CD8-positive, alpha-beta memory T cell (primary cell): Measurements from ENCODE around the gene PIK3C3. TPM values are rescaled to one million over a fixed set of nuclear protein-coding genes. Genes with fewer than 3 reads are reported as not detected.
"Not testable (repeated sequence)": the region's sequence is repeated elsewhere in the genome, so short reads cannot be mapped to it uniquely, and the experiment has no call there.

Experiments
- CTCF ChIA-PET: fragments of 350-600 bp; sonication (Branson Sonifier 250); formaldehyde crosslinking; loops from one replicate; lab custom pipeline; 2021; ENCODE audit warnings: antibody characterized with exemption; lab: Charles Lee
- POLR2A ChIA-PET: fragments of 350-600 bp; sonication (Branson Sonifier 250); formaldehyde crosslinking; loops from one replicate; lab custom pipeline; 2021; ENCODE audit warnings: antibody characterized with exemption; lab: Charles Lee
- DNase-seq, 5 donors: peaks; one replicate each; pipeline versions ENCODE4 v3.0.0 to v3.0.0-alpha.2; 2020 to 2022; ENCODE audit warnings: mixed read lengths in 1 of 5
- H3K27ac ChIP-seq: one replicate; pipeline ENCODE4 v1.7.0; 2013; ENCODE audit warnings: low read depth, mild to moderate bottlenecking, low read length, moderate library complexity
- H3K27me3 ChIP-seq: 2 replicates; pipeline ENCODE4 v1.7.0; 2013; ENCODE audit warnings: low read length, mild to moderate bottlenecking; ENCODE audit not compliant: insufficient read depth, poor library complexity, severe bottlenecking
- H3K36me3 ChIP-seq: 2 replicates; pipeline ENCODE4 v1.7.0; 2013; ENCODE audit warnings: mild to moderate bottlenecking, low read length, moderate library complexity; ENCODE audit not compliant: insufficient read depth
- H3K4me1 ChIP-seq: 2 replicates; pipeline ENCODE4 v1.7.0; 2013; ENCODE audit warnings: mild to moderate bottlenecking, low read length, moderate library complexity; ENCODE audit not compliant: insufficient read depth
- H3K4me3 ChIP-seq: 2 replicates; pipeline ENCODE4 v1.7.0; 2013; ENCODE audit warnings: mild to moderate bottlenecking, low read length
- H3K9me3 ChIP-seq: 2 replicates; pipeline ENCODE4 v1.7.0; 2013; ENCODE audit warnings: mild to moderate bottlenecking, low read length
- H3K27ac Mint-ChIP-seq, 8 donors: one replicate each; pipeline ENCODE4 v1.8.0; 2020 to 2021; ENCODE audit warnings: mixed read lengths in 8 of 8, mild to moderate bottlenecking in 6 of 8, inconsistent platforms in 3 of 8, moderate library complexity in 3 of 8
- H3K27me3 Mint-ChIP-seq, 2 donors: one replicate each; pipeline ENCODE4 v1.8.0; 2020 to 2021; ENCODE audit warnings: mixed read lengths in 2 of 2, mild to moderate bottlenecking in 1 of 2, moderate library complexity in 1 of 2
- H3K36me3 Mint-ChIP-seq, 3 donors: one replicate each; pipeline ENCODE4 v1.8.0; 2020 to 2021; ENCODE audit warnings: mixed read lengths in 3 of 3, inconsistent platforms in 1 of 3, mild to moderate bottlenecking in 1 of 3
- H3K4me1 Mint-ChIP-seq, 3 donors: one replicate each; pipeline ENCODE4 v1.8.0; 2020 to 2021; ENCODE audit warnings: mixed read lengths in 3 of 3, inconsistent platforms in 1 of 3, mild to moderate bottlenecking in 1 of 3
- H3K4me3 Mint-ChIP-seq, 7 donors: one replicate each; pipeline ENCODE4 v1.8.0; 2020 to 2021; ENCODE audit warnings: mixed read lengths in 7 of 7, mild to moderate bottlenecking in 6 of 7, moderate library complexity in 4 of 7, inconsistent platforms in 2 of 7
- H3K9me3 Mint-ChIP-seq, 5 donors: one replicate each; pipeline ENCODE4 v1.8.0; 2020 to 2022; ENCODE audit warnings: mixed read lengths in 5 of 5, mild to moderate bottlenecking in 3 of 5, moderate library complexity in 2 of 5, inconsistent platforms in 1 of 5
- polyA plus RNA-seq: library from polyadenylated mRNA; unstranded; fragments of 300-500 nt; fragmentation: Illumina TruSeq; gene quantifications from one replicate; pipeline ENCODE4 v1.2.3, GENCODE V29; 2021
- total RNA-seq, 2 experiments: library from RNA; stranded (reverse); gene quantifications; one replicate each; pipeline ENCODE4 v1.2.3, GENCODE V29; 2021

PIK3C3 gene
- total and polyA plus RNA-seq, 3 experiments from 2014 or later: 39.8 to 50.7 (median 43.6) TPM

DNA sequence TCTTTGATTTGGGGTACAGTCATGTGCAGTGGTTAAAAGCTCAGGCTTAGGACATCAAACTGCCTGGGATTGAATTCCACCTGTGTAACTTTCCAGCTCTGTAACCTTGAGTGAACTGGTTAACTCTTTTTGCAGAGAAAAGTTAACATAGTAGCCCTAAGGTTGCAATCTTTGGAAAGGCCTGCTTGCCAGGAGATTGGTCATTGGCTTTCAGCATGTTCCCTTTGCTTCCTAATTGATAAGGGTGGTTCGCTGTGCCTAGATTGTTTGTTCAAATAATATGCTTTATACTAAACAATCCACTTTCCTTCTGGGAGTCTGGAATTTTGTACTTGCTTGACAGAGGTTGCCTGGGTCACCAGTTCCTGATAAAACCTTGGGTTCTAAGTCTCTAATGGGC, 86.8 kb downstream of the PIK3C3 start:
- no peaks in the 10 kb centered on the region for H3K4me1 ChIP-seq
- Mint-ChIP-seq H3K4me1 (peaks cover 3 to 10% (median 8%) of the 10 kb centered on the region in 3 donors), H3K27me3 (peaks cover 0 to 2% of the 10 kb centered on the region in 2 donors), H3K27ac (peak overlapping the region in 4 of 8 donors; percentile 4 to 46 (median 20)), H3K4me3 (no peak overlapping the region), H3K36me3 (peaks cover 8 to 82% (median 35%) of the 10 kb centered on the region in 3 donors), H3K9me3 (no peaks in the 10 kb centered on the region)
- H3K27me3 ChIP-seq: no peaks in the 10 kb centered on the region
- H3K9me3 ChIP-seq: no peaks in the 10 kb centered on the region
- DNase-seq: no peak
- H3K4me3 ChIP-seq: no peak overlapping the region
- H3K36me3 ChIP-seq: peaks cover 22% of the 10 kb centered on the region
- no peak overlapping the region for H3K27ac ChIP-seq
- ChIA-PET CTCF (no interaction called here), POLR2A (no interaction called here)

DNA sequence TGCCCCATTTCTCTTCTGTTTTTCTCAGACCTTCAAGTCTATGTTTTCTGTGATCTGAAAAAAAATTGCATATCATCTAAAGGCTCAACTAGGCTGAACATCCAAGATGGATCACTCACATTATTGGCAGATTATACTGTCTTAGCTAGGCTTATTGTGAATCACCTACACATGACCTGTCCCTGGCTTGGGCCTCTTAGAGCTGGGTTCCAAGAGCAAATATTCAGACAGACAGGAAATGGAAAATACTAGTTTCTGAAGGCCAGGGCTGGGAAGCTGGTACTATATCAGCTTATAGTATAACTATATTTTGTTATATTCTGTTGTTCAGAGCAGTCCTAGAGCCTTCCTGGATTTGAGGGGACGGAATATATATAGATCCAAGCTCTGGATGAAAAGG, 90.3 kb downstream of the PIK3C3 start:
- DNase-seq: no peak
- ChIA-PET POLR2A (no interaction called here), CTCF (interaction anchor here (2.2 kb wide), 1 partner anchor 8 kb away, joined by 8 read pairs; no protein-coding TSS in a partner anchor)
- peaks cover 8 to 80% (median 29%) of the 10 kb centered on the region in 3 donors for H3K36me3 Mint-ChIP-seq
- H3K27me3 ChIP-seq: no peaks in the 10 kb centered on the region
- H3K27me3 Mint-ChIP-seq: no peaks in the 10 kb centered on the region
- no peak overlapping the region for H3K4me3 ChIP-seq
- no peaks in the 10 kb centered on the region for H3K9me3 Mint-ChIP-seq
- H3K4me3 Mint-ChIP-seq: no peak overlapping the region
- H3K27ac ChIP-seq: no peak overlapping the region
- H3K9me3 ChIP-seq: no peaks in the 10 kb centered on the region
- no peaks in the 10 kb centered on the region for H3K4me1 ChIP-seq
- H3K4me1 Mint-ChIP-seq: peaks cover 0 to 6% (median 0%) of the 10 kb centered on the region in 3 donors
- H3K36me3 ChIP-seq: peaks cover 13% of the 10 kb centered on the region
- peak overlapping the region in 2 of 8 donors; percentile 4 to 16 for H3K27ac Mint-ChIP-seq

DNA sequence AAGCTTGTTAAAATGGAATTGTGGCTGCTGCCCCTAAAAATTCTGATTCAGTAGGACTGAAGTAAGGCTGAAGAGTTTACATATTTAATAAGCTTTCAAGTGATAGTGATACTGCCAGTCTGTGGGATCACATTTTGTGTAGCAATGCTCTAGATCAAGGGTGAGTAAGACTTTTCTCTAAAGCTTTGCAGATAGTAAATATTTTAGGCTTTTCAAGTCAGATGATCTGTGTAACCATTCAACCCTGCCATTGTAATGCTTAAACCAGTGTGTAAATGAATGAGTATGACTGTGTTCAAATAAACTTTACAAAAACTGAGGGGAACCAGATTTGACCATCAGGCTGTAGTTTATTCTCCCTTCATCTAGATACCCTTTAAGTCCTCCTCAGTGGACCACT, 92.7 kb downstream of the PIK3C3 start:
- H3K9me3 ChIP-seq: no peaks in the 10 kb centered on the region
- DNase-seq: no peak
- no peaks in the 10 kb centered on the region for H3K27me3 Mint-ChIP-seq
- H3K9me3 Mint-ChIP-seq: no peaks in the 10 kb centered on the region
- no peak overlapping the region for H3K4me3 ChIP-seq
- H3K27ac ChIP-seq: no peak overlapping the region
- H3K4me1 ChIP-seq: no peaks in the 10 kb centered on the region
- peaks cover 11 to 71% (median 29%) of the 10 kb centered on the region in 3 donors for H3K36me3 Mint-ChIP-seq
- peak overlapping the region in 2 of 8 donors; percentile 28 to 48 for H3K27ac Mint-ChIP-seq
- ChIA-PET POLR2A (no interaction called here), CTCF (interaction anchor here (1.7 kb wide), 1 partner anchor 20 kb away, joined by 4 read pairs; no protein-coding TSS in a partner anchor)
- peaks cover 6% of the 10 kb centered on the region for H3K36me3 ChIP-seq
- no peak overlapping the region for H3K4me3 Mint-ChIP-seq
- H3K4me1 Mint-ChIP-seq: peaks cover 7 to 11% (median 7%) of the 10 kb centered on the region in 3 donors
- H3K27me3 ChIP-seq: no peaks in the 10 kb centered on the region

DNA sequence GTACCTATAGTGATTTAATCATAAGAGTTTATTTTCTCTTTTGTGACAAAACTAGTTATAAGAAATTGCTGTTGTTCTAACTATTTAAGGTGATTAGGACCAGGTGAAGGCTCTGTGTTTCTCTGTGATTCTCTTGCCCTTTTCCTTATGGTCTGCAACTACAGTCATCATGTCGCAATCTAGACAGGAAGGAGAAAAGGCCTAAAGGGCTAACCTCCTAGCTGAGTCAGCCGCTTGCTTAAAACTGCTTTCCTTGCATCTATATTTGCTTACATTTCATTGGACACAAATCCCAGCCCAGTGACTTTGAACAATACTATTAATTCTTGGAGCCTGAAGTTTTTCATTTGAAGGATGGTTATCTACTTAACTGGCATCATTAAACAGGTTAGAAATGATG, 93.1 kb downstream of the PIK3C3 start:
- Mint-ChIP-seq H3K27ac (peak overlapping the region in 4 of 8 donors; percentile 17 to 48 (median 24)), H3K4me3 (no peak overlapping the region), H3K27me3 (no peaks in the 10 kb centered on the region), H3K4me1 (peaks cover 10 to 14% (median 11%) of the 10 kb centered on the region in 3 donors), H3K9me3 (no peaks in the 10 kb centered on the region), H3K36me3 (peaks cover 10 to 72% (median 28%) of the 10 kb centered on the region in 3 donors)
- ChIA-PET CTCF (interaction anchor here (1.7 kb wide), 1 partner anchor 20 kb away, joined by 4 read pairs; no protein-coding TSS in a partner anchor), POLR2A (no interaction called here)
- Histone ChIP-seq H3K4me1 (no peaks in the 10 kb centered on the region), H3K9me3 (no peaks in the 10 kb centered on the region), H3K4me3 (no peak overlapping the region), H3K36me3 (peaks cover 6% of the 10 kb centered on the region), H3K27ac (no peak overlapping the region), H3K27me3 (no peaks in the 10 kb centered on the region)
- no peak for DNase-seq

DNA sequence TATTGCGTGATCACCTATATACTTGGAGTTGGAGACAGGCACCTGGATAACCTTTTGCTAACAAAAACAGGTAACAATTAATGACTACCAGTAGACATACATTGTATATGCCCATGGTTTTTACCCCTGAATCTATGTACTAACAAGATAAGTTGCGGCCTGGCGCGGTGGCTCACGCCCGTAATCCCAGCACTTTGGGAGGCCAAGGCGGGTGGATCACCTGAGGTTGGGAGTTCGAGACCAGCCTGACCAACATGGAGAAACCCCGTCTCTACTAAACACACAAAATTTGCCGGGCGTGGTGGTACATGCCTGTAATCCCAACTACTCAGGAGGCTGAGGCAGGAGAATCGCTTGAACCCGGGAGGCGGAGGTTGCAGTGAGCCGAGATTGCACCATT, 94.5 kb downstream of the PIK3C3 start:
- Mint-ChIP-seq H3K4me1 (peaks cover 15 to 18% (median 15%) of the 10 kb centered on the region in 3 donors), H3K36me3 (peaks cover 6 to 64% (median 22%) of the 10 kb centered on the region in 3 donors)
- H3K27me3 Mint-ChIP-seq, H3K4me3 Mint-ChIP-seq, H3K36me3 ChIP-seq, H3K4me3 ChIP-seq, H3K4me1 ChIP-seq, POLR2A ChIA-PET, H3K27ac ChIP-seq, H3K9me3 Mint-ChIP-seq, CTCF ChIA-PET, DNase-seq, H3K9me3 ChIP-seq, H3K27ac Mint-ChIP-seq, H3K27me3 ChIP-seq: not testable (repeated sequence)

DNA sequence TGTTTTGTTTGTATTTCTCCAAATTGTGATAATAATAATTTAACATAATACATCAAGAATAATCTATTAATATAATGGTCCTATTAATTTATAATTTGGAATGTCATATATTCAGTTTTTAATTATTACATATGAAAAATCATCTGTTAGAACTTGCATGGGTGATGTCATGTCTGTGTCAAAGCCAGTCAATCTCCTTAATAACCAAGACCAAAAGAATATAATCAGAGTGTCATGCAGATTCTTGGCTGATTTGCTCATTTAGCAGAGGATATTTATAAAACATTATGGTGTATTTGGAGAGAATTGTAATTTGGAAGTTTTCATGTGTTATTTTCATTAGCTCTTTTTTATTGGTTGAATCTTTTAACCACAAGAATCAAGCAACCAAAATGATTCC, 96.4 kb downstream of the PIK3C3 start:
- CTCF ChIA-PET: interaction anchor here (2.8 kb wide), 1 partner anchor 24 kb away, joined by 6 read pairs; no protein-coding TSS in a partner anchor

DNA sequence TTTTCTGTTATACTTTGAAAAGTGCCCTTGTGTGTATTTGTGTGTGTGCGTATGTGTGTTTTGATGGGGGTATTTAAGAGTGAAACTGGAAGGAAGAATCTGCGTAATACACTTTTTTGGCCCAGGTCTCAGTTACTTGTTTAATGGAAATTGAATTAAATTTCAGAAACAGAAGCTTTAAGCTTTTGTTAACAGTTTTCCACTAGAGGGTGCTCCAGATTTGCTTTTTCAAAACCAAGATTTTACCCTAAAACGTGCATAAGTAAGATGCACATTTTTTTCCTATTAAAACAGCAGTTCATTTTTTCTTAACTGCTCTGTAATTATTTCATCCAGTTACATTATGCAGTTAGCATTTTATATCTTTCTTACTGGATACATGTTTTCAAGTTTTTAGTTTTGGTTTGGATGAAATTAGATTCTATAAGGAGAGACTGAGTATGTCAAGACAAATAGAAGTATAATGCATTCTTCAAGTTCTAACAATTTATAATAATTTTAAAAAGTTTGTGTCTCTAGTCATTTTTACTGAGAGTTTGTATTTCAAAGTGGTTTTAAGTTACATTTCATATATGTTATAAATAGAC, 97.2 kb downstream of the PIK3C3 start:
- Histone ChIP-seq H3K4me3 (no peak overlapping the region), H3K27me3 (no peaks in the 10 kb centered on the region), H3K9me3 (no peaks in the 10 kb centered on the region), H3K36me3 (peaks cover 6% of the 10 kb centered on the region), H3K4me1 (no peaks in the 10 kb centered on the region), H3K27ac (no peak overlapping the region)
- no peaks in the 10 kb centered on the region for H3K9me3 Mint-ChIP-seq
- no peak overlapping the region for H3K4me3 Mint-ChIP-seq
- H3K4me1 Mint-ChIP-seq: peaks cover 14 to 15% (median 15%) of the 10 kb centered on the region in 3 donors
- peak overlapping the region in 4 of 8 donors; percentile 7 to 48 (median 22) for H3K27ac Mint-ChIP-seq
- no peaks in the 10 kb centered on the region for H3K27me3 Mint-ChIP-seq
- ChIA-PET POLR2A (no interaction called here), CTCF (interaction anchor here (1.2 to 2.8 kb wide), 4 partner anchors 8 to 62 kb away, joined by 6 to 10 read pairs (median 7); no protein-coding TSS in a partner anchor)
- no peak for DNase-seq
- peaks cover 6 to 60% (median 25%) of the 10 kb centered on the region in 3 donors for H3K36me3 Mint-ChIP-seq

More for the DNA sequence above, 96.4 kb downstream of the PIK3C3 start:
- Histone ChIP-seq H3K4me3 (no peak overlapping the region), H3K9me3 (no peaks in the 10 kb centered on the region), H3K4me1 (no peaks in the 10 kb centered on the region), H3K27ac (no peak overlapping the region), H3K36me3 (peaks cover 6% of the 10 kb centered on the region), H3K27me3 (no peaks in the 10 kb centered on the region)
- Mint-ChIP-seq H3K4me3 (no peak overlapping the region), H3K36me3 (peaks cover 6 to 61% (median 19%) of the 10 kb centered on the region in 3 donors), H3K4me1 (peaks cover 14 to 15% (median 15%) of the 10 kb centered on the region in 3 donors), H3K27me3 (no peaks in the 10 kb centered on the region), H3K27ac (no peak overlapping the region), H3K9me3 (no peaks in the 10 kb centered on the region)
- POLR2A ChIA-PET: no interaction called here
- DNase-seq: no peak

DNA sequence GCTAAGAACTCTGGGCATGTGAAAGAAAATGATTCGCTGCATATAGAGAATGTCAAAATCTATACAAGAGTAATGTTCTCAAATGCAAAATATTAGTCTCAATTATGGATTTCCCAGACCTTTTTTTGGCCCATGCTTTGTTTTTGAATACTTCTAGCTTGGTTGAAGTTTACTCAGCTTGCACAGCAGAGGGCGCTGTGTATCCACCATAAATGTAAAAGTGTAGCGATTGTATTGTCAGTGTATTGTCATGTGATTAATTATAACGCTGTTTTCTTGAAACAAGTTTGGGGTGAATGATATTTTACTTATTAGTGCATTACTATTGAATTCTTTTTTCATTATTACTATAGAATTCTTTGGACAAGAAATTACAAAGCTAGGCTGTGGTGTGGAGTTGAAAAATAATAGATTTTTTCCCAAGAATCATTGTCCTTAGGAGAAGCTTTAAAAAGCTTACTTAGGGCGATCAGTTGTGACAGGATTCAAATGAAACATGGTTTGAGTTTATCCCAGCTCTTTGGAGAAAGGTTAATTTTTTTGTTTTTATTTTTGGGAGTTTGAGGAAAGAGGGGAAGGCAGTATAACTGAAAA, 98.3 kb downstream of the PIK3C3 start:
- Mint-ChIP-seq H3K4me1 (peaks cover 12 to 15% (median 15%) of the 10 kb centered on the region in 3 donors), H3K27me3 (no peaks in the 10 kb centered on the region), H3K4me3 (no peak overlapping the region), H3K36me3 (peaks cover 13 to 58% (median 30%) of the 10 kb centered on the region in 3 donors), H3K27ac (peak overlapping the region in 6 of 8 donors; percentile 4 to 68 (median 30)), H3K9me3 (no peaks in the 10 kb centered on the region)
- Histone ChIP-seq H3K4me3 (no peak overlapping the region), H3K4me1 (no peaks in the 10 kb centered on the region), H3K27ac (no peak overlapping the region), H3K27me3 (no peaks in the 10 kb centered on the region), H3K9me3 (no peaks in the 10 kb centered on the region), H3K36me3 (peaks cover 6% of the 10 kb centered on the region)
- POLR2A ChIA-PET: no interaction called here
- peak; percentile 28 to 55 (median 41) for DNase-seq
- CTCF ChIA-PET: interaction anchor here (0.6 to 2.3 kb wide), 17 partner anchors 9 to 81 kb away, joined by 3 to 14 read pairs (median 4); no protein-coding TSS in a partner anchor
